Keratinocyte (primary cell): ENCODE data around the gene C6orf132.

Experiments used
- EZH2 ChIP-seq: IDR thresholded peaks from one replicate; pipeline ENCODE4 v1.6.1; 2012; ENCODE audit warnings: inconsistent platforms, mild to moderate bottlenecking, low read length, moderate library complexity
- TF ChIP-seq, protein P1 (sequence below), 3 experiments: IDR thresholded peaks in 1 of 3; conservative IDR thresholded peaks in 1 of 3; optimal IDR thresholded peaks in 1 of 3; 2 replicates in 2 of 3; 3 replicates in 1 of 3; pipeline versions ENCODE3 to v1.5.1; 2011; ENCODE audit warnings: low read length in 3 of 3, mild to moderate bottlenecking in 3 of 3, moderate library complexity in 2 of 3, control low read depth in 1 of 3, inconsistent platforms in 1 of 3; ENCODE audit not compliant: insufficient read depth in 2 of 3; ENCODE audit errors: extremely low read depth in 1 of 3

- TF ChIP-seq, protein P1, sequence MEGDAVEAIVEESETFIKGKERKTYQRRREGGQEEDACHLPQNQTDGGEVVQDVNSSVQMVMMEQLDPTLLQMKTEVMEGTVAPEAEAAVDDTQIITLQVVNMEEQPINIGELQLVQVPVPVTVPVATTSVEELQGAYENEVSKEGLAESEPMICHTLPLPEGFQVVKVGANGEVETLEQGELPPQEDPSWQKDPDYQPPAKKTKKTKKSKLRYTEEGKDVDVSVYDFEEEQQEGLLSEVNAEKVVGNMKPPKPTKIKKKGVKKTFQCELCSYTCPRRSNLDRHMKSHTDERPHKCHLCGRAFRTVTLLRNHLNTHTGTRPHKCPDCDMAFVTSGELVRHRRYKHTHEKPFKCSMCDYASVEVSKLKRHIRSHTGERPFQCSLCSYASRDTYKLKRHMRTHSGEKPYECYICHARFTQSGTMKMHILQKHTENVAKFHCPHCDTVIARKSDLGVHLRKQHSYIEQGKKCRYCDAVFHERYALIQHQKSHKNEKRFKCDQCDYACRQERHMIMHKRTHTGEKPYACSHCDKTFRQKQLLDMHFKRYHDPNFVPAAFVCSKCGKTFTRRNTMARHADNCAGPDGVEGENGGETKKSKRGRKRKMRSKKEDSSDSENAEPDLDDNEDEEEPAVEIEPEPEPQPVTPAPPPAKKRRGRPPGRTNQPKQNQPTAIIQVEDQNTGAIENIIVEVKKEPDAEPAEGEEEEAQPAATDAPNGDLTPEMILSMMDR (optimal IDR thresholded peaks at IDR 0.05 in 1 of 3, IDR thresholded peaks at IDR 0.05 in 1 of 3, conservative IDR thresholded peaks at IDR 0.05 in 1 of 3; ENCODE audit: extremely low read depth in 1 of 3, insufficient read depth in 2 of 3, low read length in 3 of 3), result no peak
- TF ChIP-seq EZH2, result no peak
Observed at GRCh38 chr6:42118162-42119001, 24.0 kb downstream of the C6orf132 start.
